Neuronal stem cell (in vitro differentiated cells): ENCODE results near the gene LPIN2.

Source experiments
- DNase-seq: peaks from one replicate; pipeline ENCODE4 v3.0.0-alpha.2; 2013; ENCODE audit warnings: low spot score
- H2AFZ ChIP-seq: one replicate; pipeline ENCODE4 v1.6.1; 2013; ENCODE audit warnings: mild to moderate bottlenecking, low read length, inconsistent platforms
- H2AK5ac ChIP-seq: 2 replicates; pipeline ENCODE4 v1.6.1; 2013; ENCODE audit warnings: low read depth, mild to moderate bottlenecking, inconsistent platforms, low read length, moderate library complexity, mixed read lengths
- H2BK120ac ChIP-seq: 2 replicates; pipeline ENCODE4 v1.6.1; 2013; ENCODE audit warnings: low read depth, mild to moderate bottlenecking, inconsistent platforms, low read length, moderate library complexity, mixed read lengths
- H2BK12ac ChIP-seq: one replicate; pipeline ENCODE4 v1.6.1; 2013; ENCODE audit warnings: low read length, inconsistent platforms
- H2BK15ac ChIP-seq: 2 replicates; pipeline ENCODE4 v1.6.1; 2013; ENCODE audit warnings: mild to moderate bottlenecking, low read length, inconsistent platforms, mixed read lengths
- H2BK5ac ChIP-seq: one replicate; pipeline ENCODE4 v1.6.1; 2013; ENCODE audit warnings: inconsistent platforms, mild to moderate bottlenecking, low read length, moderate library complexity
- H3K14ac ChIP-seq: one replicate; pipeline ENCODE4 v1.6.1; 2013; ENCODE audit warnings: low read length, inconsistent platforms
- H3K18ac ChIP-seq: 2 replicates; pipeline ENCODE4 v1.6.1; 2013; ENCODE audit warnings: low read length, inconsistent platforms
- H3K23ac ChIP-seq: 2 replicates; pipeline ENCODE4 v1.6.1; 2013; ENCODE audit warnings: low read depth, mild to moderate bottlenecking, mixed read lengths, low read length, inconsistent platforms; ENCODE audit not compliant: poor library complexity
- H3K27ac ChIP-seq: replicated peaks from 3 replicates; pipeline ENCODE4 v1.5.1; 2013; ENCODE audit warnings: low read length, inconsistent platforms
- H3K27me3 ChIP-seq, 3 experiments: 2 replicates each; pipeline ENCODE4 v1.6.1; 2013; ENCODE audit warnings: low read length in 3 of 3, mild to moderate bottlenecking in 2 of 3, inconsistent platforms in 1 of 3, low read depth in 1 of 3, mixed read lengths in 1 of 3, moderate library complexity in 1 of 3; ENCODE audit not compliant: control insufficient read depth in 3 of 3, insufficient read depth in 3 of 3
- H3K36me3 ChIP-seq, 2 donors: replicated peaks in 1 of 2; 2 replicates each; pipeline ENCODE4 v1.6.1; 2013; ENCODE audit warnings: low read length in 2 of 2; ENCODE audit not compliant: control insufficient read depth in 2 of 2, insufficient read depth in 2 of 2
- H3K4ac ChIP-seq: 2 replicates; pipeline ENCODE4 v1.6.1; 2013; ENCODE audit warnings: inconsistent platforms, mild to moderate bottlenecking, low read length, moderate library complexity
- H3K4me1 ChIP-seq, 2 donors: 1 replicate in 1 of 2; 2 replicates in 1 of 2; pipeline ENCODE4 v1.6.1; 2013; ENCODE audit warnings: low read length in 2 of 2, low read depth in 1 of 2; ENCODE audit not compliant: control insufficient read depth in 2 of 2, insufficient read depth in 1 of 2
- H3K4me2 ChIP-seq: one replicate; pipeline ENCODE4 v1.6.1; 2013; ENCODE audit warnings: mild to moderate bottlenecking, low read length, inconsistent platforms; ENCODE audit not compliant: insufficient read depth, poor library complexity, severe bottlenecking
- H3K4me3 ChIP-seq, 2 donors: 2 replicates each; pipeline ENCODE4 v1.5.1; 2013; ENCODE audit warnings: low read length in 2 of 2, mild to moderate bottlenecking in 2 of 2, inconsistent platforms in 1 of 2, moderate library complexity in 1 of 2
- H3K79me1 ChIP-seq: one replicate; pipeline ENCODE4 v1.6.1; 2013; ENCODE audit warnings: low read depth, mild to moderate bottlenecking, inconsistent platforms, low read length, moderate library complexity
- H3K9ac ChIP-seq: one replicate; pipeline ENCODE4 v1.6.1; 2013; ENCODE audit warnings: mild to moderate bottlenecking, low read depth, low read length, inconsistent platforms; ENCODE audit not compliant: poor library complexity
- H3K9me3 ChIP-seq, 2 donors: replicated peaks in 1 of 2; 2 replicates each; pipeline versions ENCODE3 to v1.6.1; 2013; ENCODE audit warnings: low read length in 2 of 2, mild to moderate bottlenecking in 2 of 2, inconsistent platforms in 1 of 2, low read depth in 1 of 2, mixed read lengths in 1 of 2, moderate library complexity in 1 of 2; ENCODE audit not compliant: control insufficient read depth in 2 of 2, insufficient read depth in 1 of 2
- H4K8ac ChIP-seq: one replicate; pipeline ENCODE4 v1.6.1; 2013; ENCODE audit warnings: low read depth, mild to moderate bottlenecking, inconsistent platforms, low read length, moderate library complexity
- H4K91ac ChIP-seq: one replicate; pipeline ENCODE4 v1.6.1; 2013; ENCODE audit warnings: low read length, low read depth, mild to moderate bottlenecking, inconsistent platforms; ENCODE audit not compliant: poor library complexity
- WGBS, 2 donors: extraction: QIAGEN DNeasy Blood & Tissue Kit; methylation state at CpG; one replicate each; pipeline ENCODE4 v1.1.7; 2013; ENCODE audit warnings: missing lambda C conversion rate in 2 of 2, mixed read lengths in 1 of 2; ENCODE audit not compliant: insufficient read length in 2 of 2, insufficient replicate concordance in 1 of 2; ENCODE audit errors: extremely low coverage in 2 of 2; 5-methylcytosine and 5-hydroxymethylcytosine counted together

The LPIN2 gene

GRCh38 chr18:2984091-2984490, 28.9 kb downstream of the LPIN2 start:
- Histone ChIP-seq H3K27me3 (no peaks in the 10 kb centered on the region), H3K14ac (no peak overlapping the region), H3K4me1 (peaks cover 7 to 14% of the 10 kb centered on the region in 2 donors), H2BK12ac (no peak overlapping the region), H3K9me3 (peaks cover 0 to 16% of the 10 kb centered on the region in 2 donors), H3K9ac (no peak overlapping the region), H3K79me1 (no peaks in the 10 kb centered on the region), H2AK5ac (no peak overlapping the region), H2BK120ac (no peak overlapping the region), H3K4me2 (no peak overlapping the region), H2AFZ (no peak overlapping the region), H2BK5ac (no peak overlapping the region), H3K18ac (no peak overlapping the region), H3K27ac (no peak overlapping the region), H4K91ac (no peak overlapping the region), H3K23ac (no peak overlapping the region), H3K4ac (no peak overlapping the region), H4K8ac (no peak overlapping the region), H2BK15ac (no peak overlapping the region), H3K36me3 (peaks cover 2 to 26% of the 10 kb centered on the region in 2 donors), H3K4me3 (no peak overlapping the region)
- WGBS, 2 donors, result no CpG with 5 or more reads among the region's 3 CpGs
- no peak for DNase-seq

- Histone ChIP-seq H3K4ac (no peak overlapping the region), H2BK5ac (no peak overlapping the region), H3K14ac (no peak overlapping the region), H3K23ac (no peak overlapping the region), H3K27me3 (no peaks in the 10 kb centered on the region), H4K8ac (no peak overlapping the region), H2BK12ac (no peak overlapping the region), H3K9me3 (peaks cover 0 to 10% of the 10 kb centered on the region in 2 donors), H2BK15ac (no peak overlapping the region), H3K36me3 (peaks cover 2 to 23% of the 10 kb centered on the region in 2 donors), H2AFZ (no peak overlapping the region), H3K4me1 (peaks cover 7 to 14% of the 10 kb centered on the region in 2 donors), H2BK120ac (no peak overlapping the region), H3K4me3 (no peak overlapping the region), H2AK5ac (no peak overlapping the region), H3K9ac (no peak overlapping the region), H3K79me1 (no peaks in the 10 kb centered on the region), H3K18ac (no peak overlapping the region), H4K91ac (no peak overlapping the region), H3K27ac (no peak overlapping the region), H3K4me2 (no peak overlapping the region)
- no peak for DNase-seq
- no CpG with 5 or more reads among the region's 2 CpGs for WGBS, 2 donors
These were observed 29.6 kb downstream of the LPIN2 start for GRCh38 chr18:2983296-2983695.

GRCh38 chr18:2982452-2983269, 30.3 kb downstream of the LPIN2 start:
- Histone ChIP-seq H2AK5ac (no peak overlapping the region), H2BK5ac (no peak overlapping the region), H2BK15ac (no peak overlapping the region), H3K9me3 (peaks cover 0 to 10% of the 10 kb centered on the region in 2 donors), H4K8ac (no peak overlapping the region), H3K4ac (no peak overlapping the region), H2BK120ac (no peak overlapping the region), H3K4me1 (peaks cover 7 to 14% of the 10 kb centered on the region in 2 donors), H2BK12ac (no peak overlapping the region), H3K27me3 (no peaks in the 10 kb centered on the region), H3K4me2 (no peak overlapping the region), H3K36me3 (peaks cover 2 to 17% of the 10 kb centered on the region in 2 donors), H3K9ac (no peak overlapping the region), H3K14ac (no peak overlapping the region), H2AFZ (no peak overlapping the region), H4K91ac (no peak overlapping the region), H3K27ac (no peak overlapping the region), H3K23ac (no peak overlapping the region), H3K79me1 (no peaks in the 10 kb centered on the region), H3K18ac (no peak overlapping the region), H3K4me3 (no peak overlapping the region)
- WGBS, 2 donors, result no CpG with 5 or more reads among the region's 2 CpGs
- DNase-seq, result no peak

GRCh38 chr18:2982022-2982421, 30.9 kb downstream of the LPIN2 start:
- no peak overlapping the region for H3K4me2 ChIP-seq
- no peaks in the 10 kb centered on the region for H3K79me1 ChIP-seq
- no CpG with 5 or more reads among the region's 1 CpG for WGBS, 2 donors
- H2AK5ac ChIP-seq, result no peak overlapping the region
- H3K4me3 ChIP-seq, result no peak overlapping the region
- no peak overlapping the region for H4K8ac ChIP-seq
- no peaks in the 10 kb centered on the region for H3K27me3 ChIP-seq
- H3K18ac ChIP-seq, result no peak overlapping the region
- no peak overlapping the region for H2BK120ac ChIP-seq
- H3K14ac ChIP-seq, result no peak overlapping the region
- H3K23ac ChIP-seq, result no peak overlapping the region
- H2BK15ac ChIP-seq, result no peak overlapping the region
- H3K9ac ChIP-seq, result no peak overlapping the region
- H2BK12ac ChIP-seq, result no peak overlapping the region
- no peak overlapping the region for H3K4ac ChIP-seq
- H3K27ac ChIP-seq, result no peak overlapping the region
- no peak overlapping the region for H2AFZ ChIP-seq
- no peak for DNase-seq
- peaks cover 7 to 14% of the 10 kb centered on the region in 2 donors for H3K4me1 ChIP-seq
- H3K9me3 ChIP-seq, result peaks cover 0 to 10% of the 10 kb centered on the region in 2 donors
- peaks cover 2 to 10% of the 10 kb centered on the region in 2 donors for H3K36me3 ChIP-seq
- no peak overlapping the region for H4K91ac ChIP-seq
- no peak overlapping the region for H2BK5ac ChIP-seq
